Lung (tissue), 12 donors: ENCODE data around the gene TBX4. TPM values are rescaled to one million over a fixed set of nuclear protein-coding genes. Genes with fewer than 3 reads are reported as not detected.

Experiments
- ATAC-seq: fragments of 200-7000 bp; cut with Tn5 transposase; one replicate; pipeline ENCODE4 v1.9.1; 2020; ENCODE audit warnings: moderate number of reproducible peaks; ENCODE audit not compliant: insufficient read depth, low FRiP score
- DNase-seq, 3 donors: peaks; one replicate each; pipeline ENCODE4 v3.0.0-alpha.2; 2013 to 2017
- H3K27ac ChIP-seq, 2 donors: one replicate each; pipeline ENCODE4 v1.5.1; 2013; ENCODE audit warnings: mild to moderate bottlenecking in 2 of 2, moderate library complexity in 2 of 2, control low read depth in 1 of 2, inconsistent platforms in 1 of 2, low read depth in 1 of 2, low read length in 1 of 2
- H3K27me3 ChIP-seq, 3 donors: one replicate each; pipeline ENCODE4 v1.5.1; 2013; ENCODE audit warnings: low read length in 2 of 3; ENCODE audit not compliant: control insufficient read depth in 3 of 3, insufficient read depth in 3 of 3
- H3K36me3 ChIP-seq, 4 donors: one replicate each; pipeline ENCODE4 v1.5.1; 2013; ENCODE audit warnings: low read length in 4 of 4, mild to moderate bottlenecking in 1 of 4, moderate library complexity in 1 of 4; ENCODE audit not compliant: control insufficient read depth in 4 of 4, insufficient read depth in 4 of 4
- H3K4me1 ChIP-seq, 5 donors: one replicate each; pipeline ENCODE4 v1.5.1; 2013; ENCODE audit warnings: low read length in 5 of 5, mild to moderate bottlenecking in 2 of 5, moderate library complexity in 1 of 5; ENCODE audit not compliant: control insufficient read depth in 5 of 5, insufficient read depth in 5 of 5
- H3K4me3 ChIP-seq: one replicate; pipeline ENCODE4 v1.5.1; 2013; ENCODE audit warnings: mild to moderate bottlenecking, control low read depth, moderate library complexity
- H3K9ac ChIP-seq, 2 donors: one replicate each; pipeline ENCODE4 v1.5.1; 2013; ENCODE audit warnings: low read length in 2 of 2, control low read depth in 1 of 2; ENCODE audit not compliant: insufficient read depth in 1 of 2
- H3K9me3 ChIP-seq, 4 donors: one replicate each; pipeline ENCODE4 v1.5.1; 2013; ENCODE audit warnings: low read length in 3 of 4, mild to moderate bottlenecking in 1 of 4, moderate library complexity in 1 of 4; ENCODE audit not compliant: control insufficient read depth in 4 of 4, insufficient read depth in 3 of 4
- CTCF ChIP-seq: IDR thresholded peaks from 2 replicates; pipeline ENCODE4 v1.5.1; 2012; ENCODE audit warnings: mild to moderate bottlenecking; ENCODE audit errors: control extremely low read depth, extremely low read depth
- WGBS, 2 donors: extraction: QIAGEN DNeasy Blood & Tissue Kit; methylation state at CpG; one replicate each; pipeline ENCODE4 v1.1.7; 2013; 5-methylcytosine and 5-hydroxymethylcytosine counted together
- polyA plus RNA-seq, 2 donors: library from polyadenylated mRNA; stranded (reverse); fragments of 200-250 nt; gene quantifications; one replicate each; pipeline ENCODE4 v1.2.1, GENCODE V29; 2013
- total RNA-seq, 2 donors: library from RNA; depleted of rRNA in 1 of 2; stranded (reverse); fragments of >200 nt in 1 of 2; gene quantifications; one replicate each; pipeline ENCODE4 v1.2.1, GENCODE V29; 2014 to 2021
- donor health status: control.
- donor health status: control.
- donor health status: Bipolar disorder and iron deficiency.
- donor health status: healthy.
- donor health status: DM: yes; HTN: yes; CAD: no.

The TBX4 gene
- total and polyA plus RNA-seq, 4 donors = 6.1 to 53.7 (median 22.0) TPM

- Histone ChIP-seq H3K4me1 (peaks cover 0 to 3% (median 0%) of the 10 kb centered on the region in 5 donors), H3K9me3 (peaks cover 0 to 2% (median 0%) of the 10 kb centered on the region in 4 donors), H3K36me3 (no peaks in the 10 kb centered on the region), H3K27me3 (no peaks in the 10 kb centered on the region), H3K4me3 (no peak overlapping the region), H3K27ac (no peak overlapping the region), H3K9ac (no peak overlapping the region)
- no peak for ATAC-seq
- 77 to 86% methylated on average over 13 of the region's 13 CpGs for WGBS, 2 donors
- no peak for DNase-seq
- no peak for TF ChIP-seq CTCF
Measured at GRCh38 chr17:61494325-61495160, 42.3 kb downstream of the TBX4 start.

DNA sequence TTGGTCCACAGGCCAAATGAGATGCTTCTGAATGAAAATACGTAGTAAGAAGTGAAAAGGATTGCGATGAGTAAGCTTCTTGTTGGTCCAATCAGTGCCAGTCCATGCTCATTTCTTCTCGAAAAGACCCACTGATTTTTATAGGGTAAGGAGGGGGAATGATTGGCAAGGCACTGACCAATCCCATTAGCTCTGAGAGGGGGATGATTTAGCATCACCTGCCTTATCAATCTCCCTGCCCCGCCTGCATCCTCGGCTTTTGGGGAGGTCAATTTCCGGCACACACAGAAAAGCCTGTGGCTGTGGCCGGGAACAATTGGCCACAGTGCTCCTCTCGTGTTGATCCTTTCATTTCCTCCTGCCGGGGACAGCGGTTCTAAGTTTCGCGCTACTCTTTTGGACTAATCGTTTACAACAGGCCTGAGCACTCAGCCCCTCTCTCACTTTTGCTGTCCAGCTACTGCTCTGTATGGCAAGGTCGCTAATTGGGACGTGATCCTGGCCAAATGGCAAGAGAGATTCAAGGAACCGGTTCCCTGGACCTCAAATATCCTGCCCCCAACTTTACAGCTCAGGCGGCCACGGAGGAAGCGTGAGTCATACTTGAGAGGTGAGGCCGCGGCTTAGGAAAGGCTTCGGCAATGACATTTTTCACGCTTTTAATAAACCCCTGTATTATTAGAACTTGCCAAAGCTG lies 43.1 kb downstream of the TBX4 start:
- Histone ChIP-seq H3K27me3 (no peaks in the 10 kb centered on the region), H3K4me3 (no peak overlapping the region), H3K36me3 (no peaks in the 10 kb centered on the region), H3K27ac (peak overlapping the region in 1 of 2 donors; percentile 38), H3K9me3 (peaks cover 0 to 2% (median 0%) of the 10 kb centered on the region in 4 donors), H3K9ac (no peak overlapping the region), H3K4me1 (peaks cover 0 to 3% (median 0%) of the 10 kb centered on the region in 5 donors)
- TF ChIP-seq CTCF = no peak
- no peak for ATAC-seq
- no peak for DNase-seq
- 68 to 72% methylated on average over 23 of the region's 23 CpGs for WGBS, 2 donors

- H3K27me3 ChIP-seq = no peaks in the 10 kb centered on the region
- ATAC-seq = no peak
- peaks cover 0 to 2% (median 0%) of the 10 kb centered on the region in 4 donors for H3K9me3 ChIP-seq
- no peak for TF ChIP-seq CTCF
- H3K27ac ChIP-seq = no peak overlapping the region
- H3K9ac ChIP-seq = no peak overlapping the region
- 79 to 84% methylated on average over 12 of the region's 12 CpGs for WGBS, 2 donors
- no peak for DNase-seq
- H3K4me1 ChIP-seq = peaks cover 0 to 3% (median 0%) of the 10 kb centered on the region in 5 donors
- H3K36me3 ChIP-seq = no peaks in the 10 kb centered on the region
- H3K4me3 ChIP-seq = no peak overlapping the region
Measured at GRCh38 chr17:61496174-61496956, 44.1 kb downstream of the TBX4 start.
